Activated CD4-positive, alpha-beta memory T cell treated with anti-CD3 and anti-CD28 coated beads for 36 hours (primary cell): Measurements from ENCODE around the gene LIMS1. TPM values are rescaled to one million over a fixed set of nuclear protein-coding genes. Genes with fewer than 3 reads are reported as not detected.
"Not testable (repeated sequence)": the region's sequence is repeated elsewhere in the genome, so short reads cannot be mapped to it uniquely, and the experiment has no call there.

Experiments used
- CTCF ChIA-PET: fragments of 350-600 bp; sonication (Branson Sonifier 250); formaldehyde crosslinking; loops from one replicate; lab custom pipeline; 2021; ENCODE audit warnings: antibody characterized with exemption, inconsistent platforms; lab: Charles Lee
- POLR2A ChIA-PET: fragments of 350-600 bp; sonication (Branson Sonifier 250); formaldehyde crosslinking; loops from one replicate; lab custom pipeline; 2021; ENCODE audit warnings: antibody characterized with exemption; lab: Charles Lee
- DNase-seq: peaks from one replicate; pipeline ENCODE4 v3.0.0-alpha.2; 2020
- H3K27ac Mint-ChIP-seq: one replicate; pipeline ENCODE4 v1.8.0; 2021; ENCODE audit warnings: mixed read lengths
- H3K27me3 Mint-ChIP-seq: one replicate; pipeline ENCODE4 v1.8.0; 2021; ENCODE audit warnings: mixed read lengths
- H3K36me3 Mint-ChIP-seq: one replicate; pipeline ENCODE4 v1.8.0; 2021; ENCODE audit warnings: mixed read lengths
- H3K4me1 Mint-ChIP-seq: one replicate; pipeline ENCODE4 v1.8.0; 2021; ENCODE audit warnings: low read depth, mixed read lengths
- H3K4me3 Mint-ChIP-seq: one replicate; pipeline ENCODE4 v1.8.0; 2021; ENCODE audit warnings: mild to moderate bottlenecking, mixed read lengths
- H3K9me3 Mint-ChIP-seq: one replicate; pipeline ENCODE4 v1.8.0; 2021; ENCODE audit warnings: mixed read lengths
- intact Hi-C: fragments of 100-400 bp; cut with micrococcal nuclease; formaldehyde crosslinking; loops from one replicate; pipeline ENCODE4 v1.15.1; 2023
- total RNA-seq, 2 experiments: library from RNA; stranded (reverse); gene quantifications; one replicate each; pipeline ENCODE4 v1.2.3, GENCODE V29; 2021

Gene LIMS1
- total RNA-seq, 2 experiments from 2014 or later: 102 to 104 TPM

GRCh38 chr2:108653425-108653824 lies 119.2 kb downstream of the LIMS1 start:
- peak overlapping the region; percentile 92 for H3K27ac Mint-ChIP-seq
- POLR2A ChIA-PET: not testable (repeated sequence)

GRCh38 chr2:108653849-108654248 lies 119.6 kb downstream of the LIMS1 start:
- Mint-ChIP-seq H3K4me1 (peaks cover 37% of the 10 kb centered on the region), H3K27ac (peak overlapping the region; percentile 92), H3K4me3 (peak overlapping the region; percentile 45)
- H3K36me3 Mint-ChIP-seq, DNase-seq, H3K27me3 Mint-ChIP-seq, H3K9me3 Mint-ChIP-seq, POLR2A ChIA-PET, CTCF ChIA-PET: not testable (repeated sequence)
- intact Hi-C loops: loop anchor here (2.0 kb wide), 3 partner anchors 17 to 41 kb away; no protein-coding TSS in a partner anchor

More at GRCh38 chr2:108653425-108653824, 119.2 kb downstream of the LIMS1 start:
- H3K36me3 Mint-ChIP-seq, DNase-seq, H3K9me3 Mint-ChIP-seq, CTCF ChIA-PET, H3K4me3 Mint-ChIP-seq, H3K27me3 Mint-ChIP-seq: not testable (repeated sequence)
- peaks cover 41% of the 10 kb centered on the region for H3K4me1 Mint-ChIP-seq
- intact Hi-C loops: loop anchor here (2.0 kb wide), 3 partner anchors 17 to 41 kb away; no protein-coding TSS in a partner anchor

GRCh38 chr2:108654521-108655125 lies 120.4 kb downstream of the LIMS1 start:
- H3K4me3 Mint-ChIP-seq, POLR2A ChIA-PET, CTCF ChIA-PET: not testable (repeated sequence)

GRCh38 chr2:108655270-108655669 lies 121.0 kb downstream of the LIMS1 start:
- H3K27me3 Mint-ChIP-seq, H3K36me3 Mint-ChIP-seq, H3K4me3 Mint-ChIP-seq, POLR2A ChIA-PET, CTCF ChIA-PET, H3K9me3 Mint-ChIP-seq, intact Hi-C loops, H3K27ac Mint-ChIP-seq, DNase-seq: not testable (repeated sequence)
- peaks cover 26% of the 10 kb centered on the region for H3K4me1 Mint-ChIP-seq

More at GRCh38 chr2:108654521-108655125, 120.4 kb downstream of the LIMS1 start:
- Mint-ChIP-seq H3K27ac (peak overlapping the region; percentile 42), H3K4me1 (peaks cover 29% of the 10 kb centered on the region)
- intact Hi-C loops, H3K9me3 Mint-ChIP-seq, H3K27me3 Mint-ChIP-seq, DNase-seq, H3K36me3 Mint-ChIP-seq: not testable (repeated sequence)

GRCh38 chr2:108656282-108656681 lies 122.0 kb downstream of the LIMS1 start:
- H3K4me3 Mint-ChIP-seq, POLR2A ChIA-PET, DNase-seq, intact Hi-C loops, CTCF ChIA-PET, H3K27me3 Mint-ChIP-seq, H3K9me3 Mint-ChIP-seq, H3K36me3 Mint-ChIP-seq, H3K27ac Mint-ChIP-seq: not testable (repeated sequence)
- H3K4me1 Mint-ChIP-seq: peaks cover 19% of the 10 kb centered on the region

- H3K9me3 Mint-ChIP-seq, DNase-seq, CTCF ChIA-PET, H3K27ac Mint-ChIP-seq, POLR2A ChIA-PET, H3K27me3 Mint-ChIP-seq, intact Hi-C loops, H3K36me3 Mint-ChIP-seq, H3K4me3 Mint-ChIP-seq: not testable (repeated sequence)
- peaks cover 25% of the 10 kb centered on the region for H3K4me1 Mint-ChIP-seq
Measured at GRCh38 chr2:108657517-108657916, 123.2 kb downstream of the LIMS1 start.

GRCh38 chr2:108658553-108658952 lies 124.3 kb downstream of the LIMS1 start:
- H3K4me1 Mint-ChIP-seq: peaks cover 29% of the 10 kb centered on the region
- intact Hi-C loops, H3K27ac Mint-ChIP-seq, H3K36me3 Mint-ChIP-seq, H3K4me3 Mint-ChIP-seq, H3K9me3 Mint-ChIP-seq, H3K27me3 Mint-ChIP-seq, CTCF ChIA-PET, POLR2A ChIA-PET: not testable (repeated sequence)
- peak; percentile 46 for DNase-seq

- intact Hi-C loops, CTCF ChIA-PET, H3K4me3 Mint-ChIP-seq, POLR2A ChIA-PET, H3K36me3 Mint-ChIP-seq, H3K9me3 Mint-ChIP-seq, DNase-seq, H3K27me3 Mint-ChIP-seq: not testable (repeated sequence)
- Mint-ChIP-seq H3K4me1 (peaks cover 28% of the 10 kb centered on the region), H3K27ac (peak overlapping the region; percentile 33)
Measured at GRCh38 chr2:108661493-108661892, 127.2 kb downstream of the LIMS1 start.

GRCh38 chr2:108662207-108662612 lies 127.9 kb downstream of the LIMS1 start:
- POLR2A ChIA-PET, H3K9me3 Mint-ChIP-seq, H3K27me3 Mint-ChIP-seq, H3K4me3 Mint-ChIP-seq, intact Hi-C loops, CTCF ChIA-PET, H3K36me3 Mint-ChIP-seq, DNase-seq: not testable (repeated sequence)
- Mint-ChIP-seq H3K4me1 (peaks cover 28% of the 10 kb centered on the region), H3K27ac (peak overlapping the region; percentile 59)

- H3K27ac Mint-ChIP-seq, H3K4me3 Mint-ChIP-seq, DNase-seq, H3K9me3 Mint-ChIP-seq, POLR2A ChIA-PET, intact Hi-C loops, H3K27me3 Mint-ChIP-seq, H3K36me3 Mint-ChIP-seq, CTCF ChIA-PET: not testable (repeated sequence)
- H3K4me1 Mint-ChIP-seq: peaks cover 26% of the 10 kb centered on the region
Measured at GRCh38 chr2:108663346-108663745, 129.1 kb downstream of the LIMS1 start.

GRCh38 chr2:108664089-108664488 lies 129.8 kb downstream of the LIMS1 start:
- POLR2A ChIA-PET: interaction anchor here (1.7 kb wide), 1 partner anchor 34 kb away, joined by 3 read pairs; no protein-coding TSS in a partner anchor
- H3K27ac Mint-ChIP-seq, DNase-seq, H3K4me3 Mint-ChIP-seq, H3K9me3 Mint-ChIP-seq, intact Hi-C loops, H3K36me3 Mint-ChIP-seq, CTCF ChIA-PET, H3K27me3 Mint-ChIP-seq: not testable (repeated sequence)
- peaks cover 26% of the 10 kb centered on the region for H3K4me1 Mint-ChIP-seq

- H3K4me1 Mint-ChIP-seq: peaks cover 26% of the 10 kb centered on the region
- H3K27me3 Mint-ChIP-seq, H3K27ac Mint-ChIP-seq, intact Hi-C loops, CTCF ChIA-PET, DNase-seq, H3K4me3 Mint-ChIP-seq, H3K9me3 Mint-ChIP-seq, H3K36me3 Mint-ChIP-seq: not testable (repeated sequence)
- POLR2A ChIA-PET: interaction anchor here (1.7 kb wide), 1 partner anchor 35 kb away, joined by 3 read pairs; no protein-coding TSS in a partner anchor
Measured at GRCh38 chr2:108664979-108665378, 130.7 kb downstream of the LIMS1 start.

GRCh38 chr2:108665975-108666374 lies 131.7 kb downstream of the LIMS1 start:
- H3K4me1 Mint-ChIP-seq: peaks cover 24% of the 10 kb centered on the region
- H3K27me3 Mint-ChIP-seq, DNase-seq, intact Hi-C loops, H3K9me3 Mint-ChIP-seq, H3K36me3 Mint-ChIP-seq, CTCF ChIA-PET, H3K4me3 Mint-ChIP-seq: not testable (repeated sequence)
- peak overlapping the region; percentile 49 for H3K27ac Mint-ChIP-seq
- POLR2A ChIA-PET: interaction anchor here (1.7 kb wide), 1 partner anchor 36 kb away, joined by 3 read pairs; no protein-coding TSS in a partner anchor
